Left lung (tissue), 10 donors: ENCODE results near the gene ZMYND8. TPM values are rescaled to one million over a fixed set of nuclear protein-coding genes. Genes with fewer than 3 reads are reported as not detected.
"Not testable (repeated sequence)": the region's sequence is repeated elsewhere in the genome, so short reads cannot be mapped to it uniquely, and the experiment has no call there.

Source experiments
- ATAC-seq: fragments of 200-7000 bp; cut with Tn5 transposase; one replicate; pipeline ENCODE4 v1.9.1; 2020; ENCODE audit warnings: moderate library complexity
- DNase-seq, 4 donors: peaks; one replicate each; pipeline ENCODE4 v3.0.0-alpha.2; 2013 to 2020
- H3K27ac ChIP-seq, 2 donors: fragments of 200-600 bp; sonication (generic) in 1 of 2; one replicate each; pipeline versions ENCODE4 v1.5.0 to v1.8.0; 2020 to 2021
- H3K27me3 ChIP-seq, 2 donors: fragments of 200-600 bp; sonication (generic) in 1 of 2; one replicate each; pipeline versions ENCODE4 v1.5.0 to v1.8.0; 2020 to 2021
- H3K36me3 ChIP-seq, 2 donors: fragments of 200-600 bp; sonication (generic) in 1 of 2; one replicate each; pipeline versions ENCODE4 v1.5.0 to v1.8.0; 2020 to 2021
- H3K4me1 ChIP-seq, 2 donors: fragments of 200-600 bp; one replicate each; pipeline ENCODE4 v1.8.0; 2021
- H3K4me3 ChIP-seq, 2 donors: fragments of 200-600 bp; sonication (generic) in 1 of 2; one replicate each; pipeline versions ENCODE4 v1.5.0 to v1.8.0; 2020 to 2021; ENCODE audit warnings: mild to moderate bottlenecking in 1 of 2
- H3K9me3 ChIP-seq, 2 donors: fragments of 200-600 bp; sonication (generic) in 1 of 2; one replicate each; pipeline versions ENCODE4 v1.5.0 to v1.8.0; 2020 to 2021
- CTCF ChIP-seq, 2 donors: fragments of 200-600 bp; sonication (generic) in 1 of 2; IDR thresholded peaks; one replicate each; pipeline versions ENCODE4 v1.5.0 to v1.8.0; 2021; ENCODE audit warnings: antibody characterized with exemption in 2 of 2
- intact Hi-C, 2 donors: fragments of 100-400 bp; cut with DNase I; formaldehyde crosslinking; loops; one replicate each; pipeline versions ENCODE4 v1.11.2 to v1.14.2; 2022
- polyA plus RNA-seq, 6 donors: library from polyadenylated mRNA; unstranded; fragments of 120-200 nt; gene quantifications; one replicate each; pipeline ENCODE4 v1.2.1, GENCODE V29; 2013; ENCODE audit not compliant: insufficient read length in 6 of 6
- total RNA-seq, 2 donors: library from RNA; stranded (reverse); fragmentation: NEBNext Ultra II Directional; extraction: Animal tissue kit (Norgen Biotek cat#: 25700); gene quantifications; one replicate each; pipeline ENCODE4 v1.2.1, GENCODE V29; 2021
- donor health status: DM: no; HTN: yes; CAD: no.
- donor health status: DM: no; HTN: no; CAD: no.

The ZMYND8 gene
- total and polyA plus RNA-seq, 8 donors = 38.9 to 50.8 (median 42.4) TPM

- Histone ChIP-seq H3K4me1 (peaks cover 0 to 5% of the 10 kb centered on the region in 2 donors), H3K4me3 (no peak overlapping the region), H3K27ac (no peak overlapping the region), H3K27me3 (no peaks in the 10 kb centered on the region), H3K9me3 (no peaks in the 10 kb centered on the region), H3K36me3 (peaks cover 0 to 90% of the 10 kb centered on the region in 2 donors)
- no peak for DNase-seq
- intact Hi-C loops = no loop called here
- no peak for ATAC-seq
- no peak for TF ChIP-seq CTCF (IDR thresholded peaks at IDR 0.05)
Observed at GRCh38 chr20:47247972-47248371, 108.5 kb downstream of the ZMYND8 start.

- no peaks in the 10 kb centered on the region for H3K9me3 ChIP-seq
- H3K36me3 ChIP-seq = peaks cover 0 to 85% of the 10 kb centered on the region in 2 donors
- H3K27ac ChIP-seq = no peak overlapping the region
- H3K4me3 ChIP-seq = no peak overlapping the region
- no peak for TF ChIP-seq CTCF (IDR thresholded peaks at IDR 0.05)
- intact Hi-C loops = no loop called here
- ATAC-seq (no peak), DNase-seq (no peak)
- no peaks in the 10 kb centered on the region for H3K27me3 ChIP-seq
- H3K4me1 ChIP-seq = peaks cover 5% of the 10 kb centered on the region in 2 donors
Observed at GRCh38 chr20:47246061-47246777, 110.3 kb downstream of the ZMYND8 start.

GRCh38 chr20:47245166-47245565, 111.3 kb downstream of the ZMYND8 start:
- intact Hi-C loops = not testable (repeated sequence)

GRCh38 chr20:47244451-47244850, 112.0 kb downstream of the ZMYND8 start:
- H3K4me3 ChIP-seq = no peak overlapping the region
- H3K9me3 ChIP-seq = no peaks in the 10 kb centered on the region
- TF ChIP-seq CTCF (IDR thresholded peaks at IDR 0.05) = no peak
- no peaks in the 10 kb centered on the region for H3K27me3 ChIP-seq
- H3K4me1 ChIP-seq = peaks cover 5% of the 10 kb centered on the region in 2 donors
- no peak for ATAC-seq
- H3K36me3 ChIP-seq = peaks cover 0 to 83% of the 10 kb centered on the region in 2 donors
- no peak for DNase-seq
- no peak overlapping the region for H3K27ac ChIP-seq
- intact Hi-C loops = no loop called here

More at GRCh38 chr20:47245166-47245565, 111.3 kb downstream of the ZMYND8 start:
- H3K9me3 ChIP-seq, H3K4me3 ChIP-seq, H3K27me3 ChIP-seq, H3K27ac ChIP-seq, ATAC-seq, H3K4me1 ChIP-seq, DNase-seq: not testable (repeated sequence)
- peaks cover 0 to 83% of the 10 kb centered on the region in 2 donors for H3K36me3 ChIP-seq

- no peak for ATAC-seq
Observed at GRCh38 chr20:47243532-47244305, 112.8 kb downstream of the ZMYND8 start.

More at GRCh38 chr20:47243532-47244305, 112.8 kb downstream of the ZMYND8 start:
- TF ChIP-seq CTCF (IDR thresholded peaks at IDR 0.05) = no peak
- DNase-seq = no peak
- no peak overlapping the region for H3K4me3 ChIP-seq
- H3K27me3 ChIP-seq = no peaks in the 10 kb centered on the region
- H3K36me3 ChIP-seq = peaks cover 0 to 83% of the 10 kb centered on the region in 2 donors
- H3K4me1 ChIP-seq = peaks cover 5% of the 10 kb centered on the region in 2 donors
- intact Hi-C loops = no loop called here
- H3K27ac ChIP-seq = no peak overlapping the region
- H3K9me3 ChIP-seq = no peaks in the 10 kb centered on the region
